Thyroid gland (tissue), 4 donors: Measurements from ENCODE around the gene GRIA4. TPM values are rescaled to one million over a fixed set of nuclear protein-coding genes. Genes with fewer than 3 reads are reported as not detected.

Experiments
- DNase-seq, 2 donors: peaks; one replicate each; pipeline ENCODE4 v3.0.0-alpha.2; 2019
- H3K27ac ChIP-seq, 3 donors: fragments of 200-600 bp; sonication (generic); 1 replicate in 2 of 3; 2 replicates in 1 of 3; pipeline ENCODE4 v1.5.1; 2016 to 2019; ENCODE audit warnings: mild to moderate bottlenecking in 1 of 3, moderate library complexity in 1 of 3
- H3K27me3 ChIP-seq: fragments of 200-600 bp; sonication (generic); one replicate; pipeline ENCODE4 v1.5.1; 2019
- H3K36me3 ChIP-seq, 2 donors: fragments of 200-600 bp; sonication (generic); one replicate each; pipeline ENCODE4 v1.5.1; 2016 to 2019
- H3K4me1 ChIP-seq, 2 donors: fragments of 200-600 bp; sonication (generic); one replicate each; pipeline ENCODE4 v1.5.1; 2017 to 2019
- H3K4me3 ChIP-seq, 3 donors: fragments of 200-600 bp; sonication (generic); replicated peaks in 1 of 3; 1 replicate in 2 of 3; 2 replicates in 1 of 3; pipeline ENCODE4 v1.5.1; 2016; ENCODE audit warnings: mild to moderate bottlenecking in 1 of 3
- H3K9me3 ChIP-seq: fragments of 200-600 bp; sonication (generic); one replicate; pipeline ENCODE4 v1.5.1; 2017
- CTCF ChIP-seq, 6 experiments: fragments of 200-600 bp in 3 of 6; fragments of 450-650 bp in 3 of 6; sonication (generic) in 3 of 6; IDR thresholded peaks; one replicate each; pipeline ENCODE4 v1.5.1; 2016 to 2019; ENCODE audit warnings: antibody characterized with exemption in 6 of 6, mild to moderate bottlenecking in 2 of 6, inconsistent platforms in 1 of 6, moderate library complexity in 1 of 6
- POLR2A ChIP-seq, 2 donors: fragments of 450-650 bp; IDR thresholded peaks; one replicate each; pipeline ENCODE4 v1.6.1; 2017; ENCODE audit warnings: antibody characterized with exemption in 2 of 2, mild to moderate bottlenecking in 2 of 2, moderate library complexity in 1 of 2
- WGBS, 2 donors: methylation state at CpG; one replicate each; pipeline ENCODE4 v1.1.5; 2017; 5-methylcytosine and 5-hydroxymethylcytosine counted together
- intact Hi-C: fragments of 100-400 bp; cut with DNase I; formaldehyde crosslinking; loops from one replicate; pipeline ENCODE4 v1.15.1; 2023
- total RNA-seq, 4 donors: library from RNA; depleted of rRNA; stranded (reverse); fragments of >200 nt; gene quantifications; one replicate each; pipeline ENCODE4 v1.2.3, GENCODE V29; 2016

The GRIA4 gene
- total RNA-seq, 4 donors from 2014 or later: 0.11 TPM; not detected in 3

GRCh38 chr11:105613183-105613582, 3.3 kb downstream of the GRIA4 start:
- Histone ChIP-seq H3K27me3 (no peaks in the 10 kb centered on the region), H3K4me3 (no peak overlapping the region), H3K4me1 (peaks cover 9 to 12% of the 10 kb centered on the region in 2 donors), H3K9me3 (no peaks in the 10 kb centered on the region), H3K36me3 (no peaks in the 10 kb centered on the region), H3K27ac (no peak overlapping the region)
- TF ChIP-seq POLR2A (IDR thresholded peaks at IDR 0.05) (no peak), CTCF (IDR thresholded peaks at IDR 0.05) (no peak)
- intact Hi-C loops: no loop called here
- no peak for DNase-seq

- DNase-seq: no peak
- 79 to 80% methylated on average over 2 of the region's 2 CpGs for WGBS, 2 donors
- TF ChIP-seq POLR2A (IDR thresholded peaks at IDR 0.05) (no peak), CTCF (IDR thresholded peaks at IDR 0.05) (no peak)
- Histone ChIP-seq H3K4me3 (no peak overlapping the region), H3K4me1 (no peaks in the 10 kb centered on the region), H3K27ac (no peak overlapping the region), H3K36me3 (no peaks in the 10 kb centered on the region), H3K9me3 (no peaks in the 10 kb centered on the region), H3K27me3 (no peaks in the 10 kb centered on the region)
- intact Hi-C loops: no loop called here
Measured at GRCh38 chr11:105618343-105618955, 8.6 kb downstream of the GRIA4 start.

- Histone ChIP-seq H3K27ac (no peak overlapping the region), H3K36me3 (no peaks in the 10 kb centered on the region), H3K4me1 (no peaks in the 10 kb centered on the region), H3K27me3 (no peaks in the 10 kb centered on the region), H3K4me3 (no peak overlapping the region), H3K9me3 (no peaks in the 10 kb centered on the region)
- DNase-seq: no peak
- TF ChIP-seq POLR2A (IDR thresholded peaks at IDR 0.05) (no peak), CTCF (IDR thresholded peaks at IDR 0.05) (no peak)
- intact Hi-C loops: no loop called here
Measured at GRCh38 chr11:105619556-105619955, 9.7 kb downstream of the GRIA4 start.

GRCh38 chr11:105622016-105622415, 12.1 kb downstream of the GRIA4 start:
- no peak for TF ChIP-seq CTCF (IDR thresholded peaks at IDR 0.05)
- no peak for TF ChIP-seq POLR2A (IDR thresholded peaks at IDR 0.05)
- H3K4me3 ChIP-seq: no peak overlapping the region
- DNase-seq: no peak
- H3K27me3 ChIP-seq: no peaks in the 10 kb centered on the region
- no peaks in the 10 kb centered on the region for H3K4me1 ChIP-seq
- no peaks in the 10 kb centered on the region for H3K36me3 ChIP-seq
- 60 to 65% methylated on average over 2 of the region's 2 CpGs for WGBS, 2 donors
- H3K9me3 ChIP-seq: no peaks in the 10 kb centered on the region
- H3K27ac ChIP-seq: no peak overlapping the region
- intact Hi-C loops: no loop called here

GRCh38 chr11:105632316-105632715, 22.4 kb downstream of the GRIA4 start:
- Histone ChIP-seq H3K27ac (no peak overlapping the region), H3K4me1 (no peaks in the 10 kb centered on the region), H3K4me3 (no peak overlapping the region), H3K36me3 (no peaks in the 10 kb centered on the region), H3K27me3 (no peaks in the 10 kb centered on the region), H3K9me3 (no peaks in the 10 kb centered on the region)
- intact Hi-C loops: no loop called here
- TF ChIP-seq POLR2A (IDR thresholded peaks at IDR 0.05) (no peak), CTCF (IDR thresholded peaks at IDR 0.05) (no peak)
- no peak for DNase-seq
